Ishikawa (cell line): ENCODE data around the gene SP5.

Experiments
- CEBPB ChIP-seq: IDR thresholded peaks from 2 replicates; pipeline ENCODE4 v1.6.1; 2012
- CREB1 ChIP-seq: IDR thresholded peaks from 2 replicates; pipeline ENCODE4 v1.6.1; 2012; ENCODE audit warnings: low read depth
- EGR1 ChIP-seq: IDR thresholded peaks from 2 replicates; pipeline ENCODE4 v1.6.1; 2012
- EP300 ChIP-seq: IDR thresholded peaks from 2 replicates; pipeline ENCODE4 v1.6.1; 2012; ENCODE audit warnings: borderline replicate concordance
- FOXM1 ChIP-seq: IDR thresholded peaks from 2 replicates; pipeline ENCODE4 v1.6.1; 2012; ENCODE audit warnings: low read depth, borderline replicate concordance
- NFIC ChIP-seq: IDR thresholded peaks from 2 replicates; pipeline ENCODE4 v1.6.1; 2012
- RAD21 ChIP-seq: IDR thresholded peaks from 2 replicates; pipeline ENCODE4 v1.6.1; 2012; ENCODE audit warnings: low read depth
- REST ChIP-seq: IDR thresholded peaks from 2 replicates; pipeline ENCODE4 v1.6.1; 2012; ENCODE audit warnings: low read depth, mild to moderate bottlenecking
- TAF1 ChIP-seq: IDR thresholded peaks from 2 replicates; pipeline ENCODE4 v1.6.1; 2012; ENCODE audit warnings: low read depth, mild to moderate bottlenecking
- TCF12 ChIP-seq: IDR thresholded peaks from 2 replicates; pipeline ENCODE4 v1.6.1; 2012; ENCODE audit warnings: low read depth
- TEAD4 ChIP-seq: IDR thresholded peaks from 2 replicates; pipeline ENCODE4 v1.6.1; 2012
- YY1 ChIP-seq: IDR thresholded peaks from 2 replicates; pipeline ENCODE4 v1.6.1; 2012; ENCODE audit warnings: low read depth
- ZBTB7A ChIP-seq: IDR thresholded peaks from 2 replicates; pipeline ENCODE4 v1.6.1; 2012; ENCODE audit warnings: low read depth
- TF ChIP-seq, protein P1 (sequence below): IDR thresholded peaks from 2 replicates; pipeline ENCODE4 v1.6.1; 2012
- TF ChIP-seq, protein P2 (sequence below): IDR thresholded peaks from 2 replicates; pipeline ENCODE4 v1.6.1; 2012

Gene SP5

DNA sequence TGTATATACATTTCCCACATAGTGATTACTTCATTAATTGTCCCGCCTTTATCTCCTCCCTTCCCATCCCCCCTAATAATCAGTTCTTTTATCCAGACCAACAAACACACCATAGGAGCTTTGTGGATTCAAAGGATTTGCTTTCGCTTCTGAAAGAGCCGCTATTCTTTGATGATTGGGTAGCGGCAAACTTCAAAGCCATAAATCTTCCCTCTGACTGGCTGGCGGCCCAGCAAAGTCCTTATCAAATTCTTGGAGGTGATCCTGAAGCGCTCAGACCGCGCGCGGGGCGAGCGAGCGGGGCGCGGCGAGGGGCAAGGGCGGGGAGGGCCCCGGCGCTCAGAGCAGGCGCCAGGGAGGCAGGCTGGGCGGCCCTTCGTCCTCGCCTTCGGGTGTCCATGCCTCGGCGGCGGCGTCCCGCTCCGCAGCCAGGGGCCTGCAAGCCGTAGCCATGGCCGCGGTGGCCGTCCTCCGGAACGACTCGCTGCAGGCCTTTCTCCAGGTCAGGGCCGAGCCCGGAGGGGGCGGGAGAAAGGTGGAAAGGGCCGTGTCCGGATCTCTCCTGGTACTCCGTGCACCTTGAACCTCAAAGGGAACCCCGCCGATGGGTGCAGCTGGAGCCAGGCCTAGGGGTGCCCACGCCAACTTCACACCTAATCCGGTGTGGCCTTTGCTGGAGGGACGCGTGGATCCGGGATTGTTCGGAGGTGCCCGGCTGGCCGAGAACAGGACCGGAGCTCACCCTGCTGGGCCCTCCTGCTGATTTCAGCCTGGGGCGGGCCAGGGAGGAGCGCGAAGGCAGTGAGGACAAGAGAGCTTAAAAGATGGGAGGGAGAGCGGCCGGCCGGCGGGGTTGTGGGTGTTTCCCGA is at the start of gene SP5:
SP5 (plus strand) TSS at position 276 of the 870 bp plus-strand sequence; CDS start at position 452, 176 bp downstream.
- no peak for TF ChIP-seq RAD21
- TF ChIP-seq EP300 = no peak
- TF ChIP-seq EGR1 = peak; percentile 8; the same call in 1 of the 2 replicates
- TF ChIP-seq CREB1 = no peak
- 0 out of 2 replicates have a peak, but pooled peaks have one; percentile 32 for TF ChIP-seq TAF1
- TF ChIP-seq ZBTB7A = no peak
- no peak for TF ChIP-seq FOXM1
- peak; percentile 22; the same call in 1 of the 2 replicates for TF ChIP-seq TEAD4
- TF ChIP-seq NFIC = peak; percentile 75
- TF ChIP-seq, protein P1, sequence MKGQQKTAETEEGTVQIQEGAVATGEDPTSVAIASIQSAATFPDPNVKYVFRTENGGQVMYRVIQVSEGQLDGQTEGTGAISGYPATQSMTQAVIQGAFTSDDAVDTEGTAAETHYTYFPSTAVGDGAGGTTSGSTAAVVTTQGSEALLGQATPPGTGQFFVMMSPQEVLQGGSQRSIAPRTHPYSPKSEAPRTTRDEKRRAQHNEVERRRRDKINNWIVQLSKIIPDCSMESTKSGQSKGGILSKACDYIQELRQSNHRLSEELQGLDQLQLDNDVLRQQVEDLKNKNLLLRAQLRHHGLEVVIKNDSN = no peak
- TF ChIP-seq TCF12 = no peak; the same call in 1 of the 2 replicates
- no peak for TF ChIP-seq REST
- no peak for TF ChIP-seq CEBPB
- peak; percentile 71; the same call in 1 of the 2 replicates for TF ChIP-seq YY1
- TF ChIP-seq, protein P2, sequence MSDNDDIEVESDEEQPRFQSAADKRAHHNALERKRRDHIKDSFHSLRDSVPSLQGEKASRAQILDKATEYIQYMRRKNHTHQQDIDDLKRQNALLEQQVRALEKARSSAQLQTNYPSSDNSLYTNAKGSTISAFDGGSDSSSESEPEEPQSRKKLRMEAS = peak; percentile 94

DNA sequence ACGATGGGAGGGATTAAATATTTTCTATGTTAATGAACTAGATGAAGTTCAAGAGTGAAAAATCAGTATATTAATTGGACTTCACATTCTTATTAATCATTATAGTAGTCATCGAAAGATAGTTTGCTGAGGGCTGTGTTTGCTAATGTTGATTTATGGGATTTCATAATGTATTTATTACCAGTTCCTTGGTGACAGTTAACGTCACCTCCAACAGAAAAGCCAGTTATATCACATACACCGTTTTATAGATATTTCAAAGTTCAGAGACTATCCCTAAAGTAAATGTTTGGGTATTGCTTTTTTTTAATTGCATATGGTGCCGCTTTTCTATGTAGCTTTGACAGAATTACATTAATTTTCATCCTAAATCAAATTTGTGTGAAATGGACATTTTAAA is 49.4 kb upstream of the SP5 start:
- TF ChIP-seq CREB1 = no peak
- no peak for TF ChIP-seq TEAD4
- no peak for TF ChIP-seq RAD21
- no peak for TF ChIP-seq EGR1

DNA sequence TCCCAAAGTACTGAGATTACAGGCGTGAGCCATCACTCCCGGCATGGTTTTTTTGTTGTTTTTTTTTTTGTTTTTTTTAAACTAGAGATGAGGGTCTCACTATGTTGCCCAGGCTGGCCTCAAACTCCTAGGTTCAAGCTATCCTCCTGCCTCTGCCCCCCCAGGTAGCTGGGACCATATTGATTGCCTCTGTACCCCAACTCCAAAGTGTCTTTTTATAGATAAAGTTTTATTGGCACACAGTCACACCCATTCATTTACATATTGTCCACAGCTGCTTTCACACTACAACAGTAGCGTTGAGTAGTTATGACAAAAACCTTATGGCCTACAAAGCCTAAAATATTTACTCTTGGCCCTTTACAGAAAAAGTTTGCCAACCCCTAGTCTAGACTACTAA is 45.2 kb upstream of the SP5 start:
- TF ChIP-seq TCF12 (no peak), REST (no peak)

GRCh38 chr2:170670651-170671050 is 44.5 kb upstream of the SP5 start:
- TF ChIP-seq EP300 (no peak), CEBPB (no peak), TAF1 (no peak)

DNA sequence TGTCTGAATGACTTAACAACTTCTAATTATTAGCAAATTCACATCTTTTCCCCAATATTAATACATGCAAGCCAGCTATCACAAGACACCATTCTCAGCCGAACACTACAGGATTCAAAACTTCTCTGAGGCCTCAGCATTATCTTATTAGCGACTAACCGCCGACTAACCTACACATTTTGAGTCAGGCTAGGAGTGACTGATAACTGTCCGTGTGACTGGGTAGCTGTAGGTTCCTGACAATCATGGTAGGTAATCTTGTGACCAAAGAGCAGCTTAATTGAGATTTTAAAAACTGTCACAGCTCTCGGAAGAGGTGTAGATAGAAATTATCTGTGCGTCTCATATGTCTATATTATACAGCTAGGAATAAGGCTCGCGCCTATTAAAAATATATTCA is 44.1 kb upstream of the SP5 start:
- TF ChIP-seq FOXM1 (no peak), TAF1 (no peak), TEAD4 (no peak), REST (no peak), RAD21 (no peak), NFIC (no peak), EGR1 (no peak)
- TF ChIP-seq, protein P1 = no peak
